ENCODE results near the gene FARS2. TPM values are rescaled to one million over a fixed set of nuclear protein-coding genes. Genes with fewer than 3 reads are reported as not detected.
A peak's percentile ranks its signal among the peaks of the same experiment; 100 is the strongest.

The FARS2 gene
- 10 to 100 TPM; 13.9 to 21.7 (median 19.6) TPM for polyA plus RNA-seq (ENCODE audit: insufficient read length in 4 of 4)

DNA sequence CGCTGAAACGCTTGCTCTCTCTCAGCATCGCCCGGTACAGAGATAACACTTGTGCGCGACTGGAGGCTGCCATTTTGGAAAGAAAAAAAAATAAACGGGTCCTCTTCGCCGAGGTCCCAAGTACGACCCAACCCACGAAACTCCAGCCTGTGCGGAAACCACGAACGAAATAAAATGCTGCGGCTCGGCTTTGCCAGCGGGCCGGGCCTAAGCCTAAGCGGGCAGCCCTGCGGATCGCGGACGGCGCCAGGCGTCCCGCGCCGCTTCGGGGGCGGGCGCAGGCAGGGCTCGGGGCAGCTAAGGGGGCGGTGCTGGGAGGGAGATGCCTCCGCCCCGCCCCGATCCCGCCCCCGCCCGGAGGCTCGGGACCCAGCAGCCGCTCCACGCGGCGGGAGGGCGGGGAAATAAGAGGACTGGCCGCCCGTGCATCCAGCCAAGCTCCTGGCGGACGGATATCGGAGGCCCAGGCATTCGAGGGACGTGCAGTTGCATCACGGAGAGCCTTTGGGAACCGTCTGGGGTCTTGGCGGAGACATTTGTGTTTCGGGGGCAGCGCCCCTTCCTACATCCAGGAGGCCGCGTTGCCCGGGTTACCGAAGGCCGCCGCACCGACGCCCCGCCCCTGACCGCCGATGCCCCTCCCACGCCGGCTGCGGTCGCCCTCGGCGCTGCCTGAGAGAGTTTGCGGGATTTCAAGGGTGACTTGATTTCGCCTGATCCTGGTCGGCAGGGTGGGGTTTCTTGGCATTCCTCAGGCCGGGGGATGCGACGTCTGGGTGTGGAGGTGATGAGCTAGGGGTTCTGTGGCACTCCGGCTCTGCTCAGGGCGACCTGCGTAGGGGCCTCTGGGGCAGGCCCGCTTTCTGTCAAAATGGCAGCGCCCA is at the start of gene FARS2, which contains the start of gene LYRM4:
Gene FARS2, plus strand, starts transcription at position 853 of the 884 bp plus-strand sequence.
Gene LYRM4, minus strand, starts transcription at position 290 of the 884 bp plus-strand sequence. Its CDS starts 217 bp downstream, at position 73.
- peak; percentile 78 to 87 (median 86) for DNase-seq (ENCODE audit: low read depth in 4 of 4, low spot score in 3 of 4)

DNA sequence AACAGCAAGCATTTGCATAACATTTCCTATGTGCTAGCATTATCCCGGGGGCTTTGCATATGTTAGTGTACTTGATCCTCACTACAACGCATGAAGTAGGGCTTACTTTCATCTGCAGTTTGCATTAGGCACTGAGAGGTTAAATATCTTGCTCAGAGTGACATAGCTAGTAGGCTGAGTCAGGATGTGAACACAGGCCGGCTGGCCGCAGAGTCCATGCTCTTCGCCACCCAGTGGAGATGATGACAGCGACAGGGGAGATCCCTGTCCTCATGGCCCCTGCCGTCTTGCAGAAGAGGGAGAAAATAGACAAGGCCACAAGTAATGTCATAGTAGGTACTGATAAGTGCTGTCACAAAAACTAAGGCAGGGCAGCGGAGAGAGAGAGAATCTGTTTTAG is 47.5 kb upstream of the FARS2 start:
- DNase-seq (ENCODE audit: low read depth in 4 of 4, low spot score in 3 of 4): no peak

DNA sequence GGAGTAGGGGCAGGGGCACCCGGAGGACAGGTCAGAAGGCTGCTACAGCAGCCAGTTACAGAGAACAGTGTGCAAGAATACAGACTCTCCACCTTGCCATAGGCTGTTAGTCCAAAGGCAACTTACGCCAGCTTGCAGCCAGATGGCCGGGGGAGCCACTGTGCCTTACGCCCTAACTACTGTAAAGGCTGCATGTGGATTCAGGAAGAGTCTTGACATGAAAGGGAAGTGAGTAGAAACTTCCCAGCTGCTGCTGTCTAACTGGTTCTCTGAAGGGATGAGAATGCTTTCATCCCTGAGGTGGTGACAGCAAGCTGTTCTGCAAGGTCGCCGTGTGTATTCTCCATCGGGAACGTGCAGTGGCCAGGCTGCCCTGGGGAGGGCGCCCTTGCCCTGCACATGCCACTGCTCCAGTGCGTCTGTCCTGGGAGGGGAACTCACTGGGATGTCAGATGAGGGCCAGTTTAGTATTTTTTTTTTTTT is 46.7 kb upstream of the FARS2 start:
- DNase-seq (ENCODE audit: low read depth in 4 of 4, low spot score in 3 of 4): peak in 3 of 4 donors; percentile 55 to 78 (median 60)

DNA sequence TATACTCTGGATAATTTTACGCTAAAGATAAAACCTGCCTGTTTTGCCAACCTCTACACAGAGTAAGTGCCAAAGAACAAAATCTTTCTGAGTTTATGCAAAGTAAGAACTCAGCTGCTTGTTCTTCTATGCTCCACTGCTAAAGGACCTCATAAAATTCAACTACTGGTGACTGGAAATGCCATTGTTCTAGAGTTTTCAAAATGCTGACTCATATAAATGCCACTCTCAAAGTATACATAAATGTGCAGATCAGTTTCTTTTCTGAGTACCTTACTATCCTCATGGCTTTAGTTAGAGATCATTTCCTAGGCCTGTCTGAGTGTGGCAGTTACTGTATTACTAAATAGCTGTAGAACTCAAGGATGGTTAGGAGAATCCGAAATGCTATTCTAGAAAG is 46.2 kb upstream of the FARS2 start:
- no peak for DNase-seq (ENCODE audit: low read depth in 4 of 4, low spot score in 3 of 4)

DNA sequence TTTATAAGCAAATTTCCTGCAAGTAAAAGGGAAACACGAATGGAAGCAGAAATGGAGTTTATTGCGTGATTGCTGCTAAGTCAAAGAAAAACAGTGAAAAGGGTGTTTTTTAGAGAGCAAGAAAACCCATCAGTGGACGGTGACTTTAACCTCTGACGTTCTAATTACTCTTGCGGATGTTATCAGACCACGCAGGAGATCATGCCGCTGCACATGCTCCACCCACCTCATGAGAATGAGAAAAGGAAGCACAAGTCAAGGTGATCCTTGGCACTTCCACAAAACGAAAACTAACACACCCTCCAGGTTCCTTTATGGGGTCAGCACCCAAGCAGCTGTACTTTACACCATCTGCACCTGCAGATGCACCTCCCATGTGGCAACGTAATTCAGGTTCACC is 45.5 kb upstream of the FARS2 start:
- DNase-seq (ENCODE audit: low read depth in 4 of 4, low spot score in 3 of 4): no peak

DNA sequence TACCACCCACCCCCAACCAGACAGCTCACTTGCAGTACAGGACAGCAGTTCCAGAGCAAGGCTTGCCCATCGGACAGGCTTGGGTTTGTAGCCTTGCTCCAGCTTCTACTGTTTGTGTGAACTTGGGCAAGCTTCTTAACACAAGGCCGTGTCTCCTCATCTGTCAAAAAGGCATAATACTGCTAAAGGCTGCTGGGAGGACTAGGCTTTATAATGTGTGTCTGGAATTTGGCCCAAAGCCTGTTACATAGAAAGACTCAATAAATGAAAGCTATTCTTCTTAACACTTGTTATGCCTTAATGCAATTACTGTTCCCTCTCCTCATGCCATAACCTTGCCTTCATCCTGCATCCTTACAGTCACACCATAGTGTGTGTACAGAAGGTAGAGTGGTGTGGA is 44.0 kb upstream of the FARS2 start:
- no peak for DNase-seq (ENCODE audit: low read depth in 4 of 4, low spot score in 3 of 4)

DNA sequence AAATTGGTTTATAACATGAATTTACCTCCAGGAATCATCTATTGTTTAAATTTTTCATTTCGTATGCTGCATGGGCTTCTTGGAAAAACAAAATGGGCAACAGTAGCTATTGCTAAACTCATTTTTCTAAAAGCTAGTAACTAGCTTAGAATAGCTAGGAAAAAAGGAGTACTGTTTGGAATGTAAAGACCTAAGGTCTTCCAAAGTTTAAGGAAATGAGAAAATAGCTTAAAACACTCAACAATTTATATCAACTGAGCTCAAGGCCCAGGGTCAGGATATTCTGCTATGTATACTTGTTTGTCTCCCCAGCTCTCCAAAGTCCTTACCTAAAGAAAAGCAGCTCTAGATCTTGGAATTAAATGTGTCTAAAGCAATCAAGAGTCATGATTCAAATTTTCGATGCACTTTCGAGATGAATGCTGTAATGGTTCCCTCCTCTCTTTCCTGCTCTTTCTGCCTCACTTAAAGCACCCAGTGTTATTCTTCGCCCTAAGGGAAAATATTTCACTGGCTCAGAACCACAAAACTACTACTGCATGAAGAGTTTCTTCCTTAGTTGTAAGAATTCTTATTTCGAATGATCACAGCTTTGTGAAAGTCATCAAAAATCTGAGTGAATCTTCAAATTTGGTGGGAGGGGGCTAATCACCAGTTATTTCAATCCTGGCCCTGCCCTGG is 42.2 kb upstream of the FARS2 start:
- no peak for DNase-seq (ENCODE audit: low read depth in 4 of 4, low spot score in 3 of 4)

DNA sequence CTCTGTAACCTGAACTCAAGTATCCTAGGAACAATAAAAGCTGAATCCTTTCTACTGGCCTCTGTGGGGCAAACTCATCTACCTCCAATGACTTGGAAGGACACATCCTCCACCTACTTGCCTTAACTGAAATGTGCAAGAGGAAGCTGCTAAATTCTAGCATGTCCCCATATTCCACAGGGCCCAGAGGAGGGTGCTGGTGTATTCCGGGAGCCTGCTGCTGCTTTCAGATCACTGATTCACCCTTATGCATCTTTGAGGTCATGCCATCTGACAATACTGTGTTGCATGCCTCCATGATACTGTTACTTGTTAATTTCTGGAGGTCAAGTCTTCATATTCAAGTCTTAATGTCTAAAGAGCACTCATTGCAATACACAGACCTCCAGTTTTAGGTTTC is 40.9 kb upstream of the FARS2 start:
- no peak for DNase-seq (ENCODE audit: low read depth in 4 of 4, low spot score in 3 of 4)

DNA sequence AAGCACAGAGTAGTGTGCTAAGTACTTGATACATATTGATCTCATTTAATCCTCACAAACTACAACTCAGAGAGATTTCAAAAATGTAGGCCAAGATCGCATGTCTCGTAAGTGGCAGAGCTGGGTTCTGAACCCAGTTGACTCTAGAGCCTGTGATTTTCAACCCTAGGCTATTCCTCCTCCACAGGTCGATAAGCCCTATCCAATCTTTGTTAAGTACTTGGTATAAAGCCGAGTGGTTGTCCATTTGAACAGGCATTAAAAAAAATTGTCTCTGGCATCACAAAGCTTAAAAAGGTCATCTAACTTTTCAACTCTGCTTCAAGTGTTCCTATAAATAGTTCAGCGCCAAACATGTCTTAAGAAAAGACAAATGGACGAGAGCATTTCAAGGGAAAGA is 38.0 kb upstream of the FARS2 start:
- DNase-seq (ENCODE audit: low read depth in 4 of 4, low spot score in 3 of 4): no peak

DNA sequence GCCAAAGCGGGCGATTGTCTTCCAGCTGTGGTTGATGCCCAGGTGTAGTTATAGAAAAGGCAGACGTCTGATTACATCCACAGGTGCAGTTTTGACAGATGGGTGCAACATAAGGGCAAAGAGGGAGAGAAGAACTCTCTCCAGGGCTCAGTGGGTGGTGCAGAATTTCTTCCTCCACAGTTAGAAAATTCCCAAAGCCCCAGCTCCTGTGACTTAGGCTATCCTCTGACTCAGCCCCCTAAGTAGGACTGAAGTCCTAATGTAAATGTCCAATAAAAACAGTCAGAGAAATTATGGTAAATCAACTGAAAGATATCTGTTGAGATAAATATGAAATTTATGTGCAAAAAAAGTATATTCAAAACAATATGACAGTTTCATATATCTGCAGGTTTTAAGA is 32.0 kb upstream of the FARS2 start:
- no peak for DNase-seq (ENCODE audit: low read depth in 4 of 4, low spot score in 3 of 4)

DNA sequence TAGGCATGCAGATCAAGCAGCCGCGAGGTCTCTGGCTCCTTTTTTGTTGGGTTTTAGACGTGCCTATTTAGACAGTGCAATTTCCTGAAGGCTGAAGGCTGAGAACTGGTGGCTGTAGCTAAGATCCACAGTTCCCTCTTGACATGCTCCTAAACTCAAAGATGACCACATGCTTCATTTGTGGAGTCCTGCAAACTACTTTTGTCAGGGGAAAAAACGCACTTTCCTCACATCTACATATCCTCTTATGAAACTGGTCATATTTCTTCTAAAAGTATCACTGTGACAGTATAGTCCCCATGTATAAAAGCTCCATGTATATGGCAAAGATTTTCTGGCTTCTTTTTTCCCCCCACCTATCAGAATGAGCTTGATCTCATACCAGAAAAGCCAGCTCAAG is 31.2 kb upstream of the FARS2 start:
- DNase-seq (ENCODE audit: low read depth in 4 of 4, low spot score in 3 of 4): no peak

DNA sequence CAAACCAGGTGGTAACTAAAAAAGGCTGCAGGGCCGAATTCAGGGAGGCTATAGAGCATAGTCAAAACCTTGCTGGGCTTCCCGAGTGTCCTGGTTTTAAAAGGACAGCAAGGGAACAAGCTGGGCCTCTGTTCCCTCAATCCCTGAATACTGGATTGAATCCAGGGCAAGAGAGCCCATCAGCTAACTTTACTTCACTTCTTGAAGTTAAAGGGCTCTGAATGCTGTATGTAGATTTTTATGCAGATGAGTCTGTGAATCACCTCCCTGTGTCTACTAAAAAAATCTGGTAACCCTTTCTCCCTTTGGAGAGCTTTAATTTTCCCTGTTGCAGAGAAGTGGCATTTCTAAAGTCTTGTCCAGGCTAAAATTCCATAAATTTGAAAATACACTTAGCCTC is 30.0 kb upstream of the FARS2 start:
- no peak for DNase-seq (ENCODE audit: low read depth in 4 of 4, low spot score in 3 of 4)

DNA sequence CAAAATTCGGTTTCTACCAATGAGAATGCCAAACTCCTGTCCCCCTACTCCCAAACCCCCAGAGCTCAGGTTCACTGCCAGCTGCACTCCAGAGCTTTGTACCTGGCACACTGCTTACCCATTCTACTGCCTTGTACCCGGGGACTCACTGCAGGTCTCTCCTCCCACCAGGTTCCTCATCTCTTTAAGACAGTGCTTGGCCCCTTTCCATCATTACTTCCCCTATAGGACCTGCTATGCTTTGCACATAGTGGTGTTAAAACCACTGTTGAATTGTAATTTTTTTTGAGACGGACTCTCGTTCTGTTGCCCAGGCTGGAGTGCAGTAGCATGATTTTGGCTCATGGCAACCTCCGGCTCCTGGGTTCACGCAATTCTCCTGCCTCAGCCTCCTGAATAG is 26.4 kb upstream of the FARS2 start:
- no peak for DNase-seq (ENCODE audit: low read depth in 4 of 4, low spot score in 3 of 4)

DNA sequence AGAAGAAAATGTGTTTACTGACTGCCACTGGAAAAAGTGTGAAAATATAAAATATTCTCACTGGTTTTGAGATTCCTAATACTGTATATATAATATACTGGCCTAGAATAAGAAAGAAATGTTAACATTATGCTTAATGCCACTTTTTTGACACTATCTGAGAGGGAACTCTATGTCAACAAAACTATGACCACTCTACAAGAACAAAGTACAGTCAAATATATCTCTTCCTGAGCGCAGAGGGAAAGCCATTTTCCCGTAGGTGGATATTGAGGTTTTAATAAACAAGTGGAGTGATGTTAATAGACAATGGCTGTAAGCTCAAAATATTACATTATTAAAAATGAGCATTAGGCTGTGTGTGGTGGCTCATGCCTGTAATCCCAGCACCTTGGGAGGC is 25.5 kb upstream of the FARS2 start:
- no peak for DNase-seq (ENCODE audit: low read depth in 4 of 4, low spot score in 3 of 4)

DNA sequence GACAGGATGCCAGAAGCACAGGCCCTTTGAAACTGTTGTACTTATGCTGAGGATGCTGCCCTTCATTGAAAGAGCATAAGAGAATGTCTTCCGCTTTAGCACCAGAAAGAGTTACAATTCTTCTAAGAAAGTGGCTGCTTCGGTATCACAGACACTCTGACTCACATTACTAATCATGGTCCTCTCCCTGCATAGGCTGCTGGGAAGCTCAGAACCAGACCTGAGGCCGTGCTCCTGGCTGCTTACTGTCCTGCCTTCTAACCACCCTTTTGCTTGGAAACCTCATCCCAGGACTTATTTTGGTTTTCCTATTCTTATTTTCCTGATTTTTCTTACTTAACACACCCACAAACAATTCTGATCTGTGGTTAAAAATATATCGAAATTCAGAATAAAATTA is 23.5 kb upstream of the FARS2 start:
- no peak for DNase-seq (ENCODE audit: low read depth in 4 of 4, low spot score in 3 of 4)

DNA sequence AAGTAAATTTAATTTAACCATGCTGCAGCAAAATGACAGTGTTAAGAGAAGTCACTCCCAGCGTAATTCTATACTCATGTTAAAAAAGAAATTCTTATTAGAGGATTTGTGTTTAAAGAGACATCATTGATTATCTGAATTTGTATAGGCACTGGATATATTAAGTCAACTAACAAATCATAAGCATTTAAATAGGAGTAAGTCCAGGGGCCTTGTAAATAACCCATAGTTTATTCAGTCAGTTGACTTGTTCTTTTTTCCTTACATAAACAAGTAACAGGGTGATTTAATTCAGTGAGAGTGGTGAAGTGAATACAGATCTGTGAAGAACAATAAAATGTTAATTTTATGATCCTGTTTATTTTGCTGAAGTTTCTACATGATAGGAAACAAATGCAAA is 23.0 kb upstream of the FARS2 start:
- no peak for DNase-seq (ENCODE audit: low read depth in 4 of 4, low spot score in 3 of 4)

DNA sequence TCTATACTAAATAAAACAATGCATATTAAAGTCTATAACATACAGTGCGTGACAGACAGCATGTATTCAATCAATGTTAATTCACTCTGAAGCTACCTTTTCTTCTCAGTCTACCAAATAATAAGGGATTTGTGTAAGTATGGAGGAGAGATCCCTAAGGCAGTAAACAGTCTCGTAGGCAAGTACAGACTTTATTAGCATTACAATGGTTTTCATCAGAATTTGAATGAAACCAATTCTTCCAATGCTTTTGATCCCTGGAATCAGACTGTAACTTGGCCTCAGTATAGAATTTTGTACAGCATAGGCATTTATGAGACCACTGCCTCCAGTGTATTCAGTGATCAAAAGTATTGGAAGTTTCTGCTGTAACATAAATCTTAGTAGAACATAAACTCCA is 20.1 kb upstream of the FARS2 start:
- DNase-seq (ENCODE audit: low read depth in 4 of 4, low spot score in 3 of 4): no peak

DNA sequence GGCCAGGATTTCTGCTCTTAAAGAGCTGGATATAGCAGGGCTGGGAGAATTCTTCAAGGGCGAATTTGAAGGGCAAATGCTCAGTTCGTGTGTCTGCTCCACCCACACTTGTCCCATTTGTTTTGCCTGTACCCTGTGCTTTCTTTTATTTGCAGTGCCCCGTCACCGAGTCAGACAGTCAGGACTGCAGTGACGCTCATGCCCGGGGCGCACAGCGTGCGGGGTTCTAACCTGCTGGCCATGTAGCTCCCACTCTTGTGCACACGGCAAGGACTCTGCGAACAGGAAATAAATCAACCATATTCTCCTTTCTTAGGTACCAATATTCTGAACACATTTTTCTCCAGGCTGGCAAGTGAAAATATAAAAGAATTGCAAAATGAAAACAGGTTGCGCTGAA is 18.2 kb upstream of the FARS2 start:
- no peak for DNase-seq (ENCODE audit: low read depth in 4 of 4, low spot score in 3 of 4)

DNA sequence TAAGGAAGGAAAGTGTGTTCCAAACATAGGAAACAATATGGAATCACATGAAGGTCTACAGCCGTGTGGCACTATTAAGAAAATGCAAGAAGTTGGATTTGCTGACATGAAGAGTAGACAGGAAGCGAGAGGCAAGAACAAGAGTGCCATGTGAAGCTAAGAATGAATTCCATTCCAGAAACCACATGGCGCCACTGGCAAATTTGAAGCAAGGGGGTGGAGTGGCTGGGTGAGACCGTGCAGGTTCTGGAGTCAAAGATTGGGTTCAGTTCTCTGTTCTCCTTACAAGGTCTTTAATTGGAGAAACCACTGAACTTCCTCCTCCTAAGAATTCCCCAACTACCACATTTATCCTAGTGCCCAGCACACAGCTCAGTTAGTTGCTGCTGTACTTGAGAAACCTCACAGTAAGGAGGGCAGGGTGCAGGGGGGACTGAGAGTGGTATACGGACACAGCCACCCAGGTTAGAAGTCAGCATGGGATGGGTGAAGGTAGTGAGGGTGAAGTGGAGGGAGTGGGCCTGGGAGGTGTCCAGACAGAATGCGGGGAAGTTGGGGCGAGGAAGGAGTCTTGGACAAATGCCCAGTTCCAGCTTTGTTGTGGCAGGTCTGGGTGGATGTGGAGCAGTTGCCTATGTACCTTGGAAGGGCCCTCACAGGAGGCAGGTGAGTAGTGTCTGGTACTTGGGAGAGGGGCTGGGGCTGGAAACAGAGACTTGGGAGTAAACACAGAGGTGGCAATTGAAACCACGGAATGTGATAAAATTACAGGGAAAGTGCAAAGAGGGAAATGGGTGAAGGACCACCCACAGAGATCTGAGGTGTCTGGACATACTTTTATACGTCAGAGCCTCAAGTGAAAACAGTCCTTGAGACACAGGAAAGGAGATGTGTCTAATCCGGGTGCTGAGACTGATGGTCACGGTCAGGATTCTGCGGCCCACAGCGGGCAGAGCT is 14.9 kb upstream of the FARS2 start:
- DNase-seq (ENCODE audit: low read depth in 4 of 4, low spot score in 3 of 4): no peak

DNA sequence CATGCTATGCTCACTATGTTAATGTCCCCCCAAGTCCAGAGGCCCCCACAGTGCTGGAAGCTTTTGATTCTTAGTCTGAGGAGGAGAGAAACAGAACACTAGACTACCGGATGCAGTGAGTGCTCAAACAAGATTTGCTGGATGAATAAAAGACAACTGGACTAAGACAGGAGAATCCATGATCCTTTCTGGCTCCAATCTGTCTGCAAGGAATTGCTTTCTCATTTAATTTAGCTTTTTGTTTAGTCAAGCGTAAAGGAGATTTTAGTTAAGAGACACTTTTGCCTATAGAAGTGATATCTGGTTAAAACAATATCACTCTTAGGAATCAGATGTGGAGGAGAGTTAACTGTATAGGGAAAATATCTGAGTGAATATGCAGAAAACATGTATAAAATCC is 14.1 kb upstream of the FARS2 start:
- no peak for DNase-seq (ENCODE audit: low read depth in 4 of 4, low spot score in 3 of 4)
